ENCODE results near the gene NR3C2. TPM values are rescaled to one million over a fixed set of nuclear protein-coding genes. Genes with fewer than 3 reads are reported as not detected.

Gene NR3C2
- polyA plus RNA-seq, 1 donor from 2014 or later = 0.06 TPM

DNA sequence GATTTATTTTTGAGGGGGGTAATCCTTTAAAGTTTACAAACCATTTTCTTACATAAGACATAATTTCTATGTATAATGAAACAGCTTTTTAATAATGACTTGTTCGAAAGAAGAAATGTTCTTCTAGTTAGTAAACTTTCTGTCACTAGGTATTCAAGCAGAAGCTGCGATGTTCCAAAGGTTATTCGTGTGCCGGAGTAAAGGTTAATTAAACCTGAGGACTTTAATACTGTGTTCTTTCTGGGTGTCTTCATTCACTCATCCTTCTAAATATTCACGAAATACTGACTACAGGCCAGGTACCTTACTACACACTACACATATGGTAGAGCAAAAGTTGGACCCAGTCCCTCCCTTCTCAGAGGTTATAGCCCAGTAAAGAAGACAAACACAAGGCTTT, 96.7 kb downstream of the NR3C2 start:
- Histone ChIP-seq H3K36me3 (ENCODE audit: insufficient read depth, low read length) (no peaks in the 10 kb centered on the region), H3K79me2 (replicated peaks; ENCODE audit: insufficient read depth, low read length) (no peaks in the 10 kb centered on the region), H3K9me2 (ENCODE audit: insufficient read depth, low read length) (no peaks in the 10 kb centered on the region), H3K9ac (ENCODE audit: low read length) (no peak overlapping the region), H3K9me3 (ENCODE audit: low read length) (no peaks in the 10 kb centered on the region), H3K27ac (ENCODE audit: low read length) (no peak overlapping the region), H2AFZ (ENCODE audit: low read depth, low read length) (no peak overlapping the region), H4K20me1 (ENCODE audit: insufficient read depth) (no peaks in the 10 kb centered on the region), H3F3A (ENCODE audit: insufficient read depth, low read length, poor library complexity, severe bottlenecking) (no peaks in the 10 kb centered on the region), H3K27me3 (ENCODE audit: insufficient read depth, low read depth, low read length) (no peaks in the 10 kb centered on the region), H3K4me2 (ENCODE audit: low read length) (no peak overlapping the region), H3K4me3 (ENCODE audit: low read length) (no peak overlapping the region)
- TF ChIP-seq EZH2 (IDR thresholded peaks at IDR 0.05; ENCODE audit: borderline replicate concordance, insufficient read depth, low read length, poor library complexity, severe bottlenecking) = no peak
- TF ChIP-seq, protein P1, sequence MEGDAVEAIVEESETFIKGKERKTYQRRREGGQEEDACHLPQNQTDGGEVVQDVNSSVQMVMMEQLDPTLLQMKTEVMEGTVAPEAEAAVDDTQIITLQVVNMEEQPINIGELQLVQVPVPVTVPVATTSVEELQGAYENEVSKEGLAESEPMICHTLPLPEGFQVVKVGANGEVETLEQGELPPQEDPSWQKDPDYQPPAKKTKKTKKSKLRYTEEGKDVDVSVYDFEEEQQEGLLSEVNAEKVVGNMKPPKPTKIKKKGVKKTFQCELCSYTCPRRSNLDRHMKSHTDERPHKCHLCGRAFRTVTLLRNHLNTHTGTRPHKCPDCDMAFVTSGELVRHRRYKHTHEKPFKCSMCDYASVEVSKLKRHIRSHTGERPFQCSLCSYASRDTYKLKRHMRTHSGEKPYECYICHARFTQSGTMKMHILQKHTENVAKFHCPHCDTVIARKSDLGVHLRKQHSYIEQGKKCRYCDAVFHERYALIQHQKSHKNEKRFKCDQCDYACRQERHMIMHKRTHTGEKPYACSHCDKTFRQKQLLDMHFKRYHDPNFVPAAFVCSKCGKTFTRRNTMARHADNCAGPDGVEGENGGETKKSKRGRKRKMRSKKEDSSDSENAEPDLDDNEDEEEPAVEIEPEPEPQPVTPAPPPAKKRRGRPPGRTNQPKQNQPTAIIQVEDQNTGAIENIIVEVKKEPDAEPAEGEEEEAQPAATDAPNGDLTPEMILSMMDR (IDR thresholded peaks at IDR 0.05; ENCODE audit: poor library complexity, severe bottlenecking) = no peak

DNA sequence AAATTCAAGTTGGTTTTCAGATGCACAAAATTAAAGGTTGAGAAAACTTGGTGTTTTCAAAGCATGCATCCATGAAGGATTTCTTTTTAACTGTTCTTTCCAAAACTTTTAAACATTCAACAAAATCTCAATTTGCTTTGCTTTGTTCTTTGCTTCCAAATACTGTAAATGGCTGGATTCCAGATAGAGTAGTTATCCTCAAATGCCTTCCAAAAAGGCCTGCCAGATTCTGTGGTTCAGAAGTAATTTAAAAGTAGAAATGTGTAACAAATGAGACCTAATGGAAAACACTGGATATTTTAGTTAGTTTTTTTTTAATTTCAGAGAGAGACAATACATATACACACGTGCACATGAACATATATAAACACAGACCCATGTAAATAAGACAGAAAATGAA, 97.3 kb downstream of the NR3C2 start:
- H3K9ac ChIP-seq (ENCODE audit: low read length) = no peak overlapping the region
- H3K36me3 ChIP-seq (ENCODE audit: insufficient read depth, low read length) = no peaks in the 10 kb centered on the region
- no peaks in the 10 kb centered on the region for H3F3A ChIP-seq (ENCODE audit: insufficient read depth, low read length, poor library complexity, severe bottlenecking)
- H3K79me2 ChIP-seq (replicated peaks; ENCODE audit: insufficient read depth, low read length) = no peaks in the 10 kb centered on the region
- H4K20me1 ChIP-seq (ENCODE audit: insufficient read depth) = no peaks in the 10 kb centered on the region
- no peaks in the 10 kb centered on the region for H3K9me2 ChIP-seq (ENCODE audit: insufficient read depth, low read length)
- H3K4me3 ChIP-seq (ENCODE audit: low read length) = no peak overlapping the region
- no peak overlapping the region for H3K4me2 ChIP-seq (ENCODE audit: low read length)
- H3K27me3 ChIP-seq (ENCODE audit: insufficient read depth, low read depth, low read length) = no peaks in the 10 kb centered on the region
- no peak overlapping the region for H3K27ac ChIP-seq (ENCODE audit: low read length)
- H3K9me3 ChIP-seq (ENCODE audit: low read length) = no peaks in the 10 kb centered on the region
- H2AFZ ChIP-seq (ENCODE audit: low read depth, low read length) = no peak overlapping the region
- TF ChIP-seq MXI1 (conservative IDR thresholded peaks at IDR 0.05; ENCODE audit: poor library complexity, severe bottlenecking) (no peak), TAF1 (IDR thresholded peaks at IDR 0.05; ENCODE audit: low read depth) (no peak), EP300 (conservative IDR thresholded peaks at IDR 0.05; ENCODE audit: poor library complexity, severe bottlenecking) (no peak), RAD21 (conservative IDR thresholded peaks at IDR 0.05) (no peak), SMC3 (conservative IDR thresholded peaks at IDR 0.05; ENCODE audit: poor library complexity) (no peak)

DNA sequence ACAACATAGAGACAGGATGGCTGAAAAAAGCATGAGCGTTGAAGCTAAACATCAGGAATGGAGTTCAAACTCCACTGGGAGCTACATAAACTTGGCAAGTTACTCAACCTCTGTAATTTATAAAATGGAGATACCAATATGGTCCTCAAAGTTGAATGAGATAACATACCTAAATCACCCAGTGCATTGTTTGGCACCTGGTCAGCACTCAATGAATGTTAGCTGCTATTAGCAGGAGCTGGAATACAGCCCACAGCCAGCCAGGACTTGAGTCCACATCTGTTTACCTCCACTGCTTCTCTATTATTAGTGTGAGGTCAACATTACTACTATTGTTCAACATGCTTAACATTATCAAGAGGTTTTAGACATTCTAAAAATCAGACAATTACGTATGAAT, 97.9 kb downstream of the NR3C2 start:
- Histone ChIP-seq H3K4me2 (ENCODE audit: low read length) (no peak overlapping the region), H3K27ac (ENCODE audit: low read length) (no peak overlapping the region), H3K9me3 (ENCODE audit: low read length) (no peaks in the 10 kb centered on the region), H3K4me3 (ENCODE audit: low read length) (no peak overlapping the region), H3K79me2 (replicated peaks; ENCODE audit: insufficient read depth, low read length) (no peaks in the 10 kb centered on the region), H3F3A (ENCODE audit: insufficient read depth, low read length, poor library complexity, severe bottlenecking) (no peaks in the 10 kb centered on the region), H3K36me3 (ENCODE audit: insufficient read depth, low read length) (no peaks in the 10 kb centered on the region), H3K9ac (ENCODE audit: low read length) (no peak overlapping the region), H4K20me1 (ENCODE audit: insufficient read depth) (no peaks in the 10 kb centered on the region), H2AFZ (ENCODE audit: low read depth, low read length) (no peak overlapping the region), H3K27me3 (ENCODE audit: insufficient read depth, low read depth, low read length) (no peaks in the 10 kb centered on the region), H3K9me2 (ENCODE audit: insufficient read depth, low read length) (no peaks in the 10 kb centered on the region)
- TF ChIP-seq, protein P1 (IDR thresholded peaks at IDR 0.05; ENCODE audit: poor library complexity, severe bottlenecking) = no peak
- TF ChIP-seq MXI1 (conservative IDR thresholded peaks at IDR 0.05; ENCODE audit: poor library complexity, severe bottlenecking) (no peak), EZH2 (IDR thresholded peaks at IDR 0.05; ENCODE audit: borderline replicate concordance, insufficient read depth, low read length, poor library complexity, severe bottlenecking) (no peak)
- TF ChIP-seq, protein P2, sequence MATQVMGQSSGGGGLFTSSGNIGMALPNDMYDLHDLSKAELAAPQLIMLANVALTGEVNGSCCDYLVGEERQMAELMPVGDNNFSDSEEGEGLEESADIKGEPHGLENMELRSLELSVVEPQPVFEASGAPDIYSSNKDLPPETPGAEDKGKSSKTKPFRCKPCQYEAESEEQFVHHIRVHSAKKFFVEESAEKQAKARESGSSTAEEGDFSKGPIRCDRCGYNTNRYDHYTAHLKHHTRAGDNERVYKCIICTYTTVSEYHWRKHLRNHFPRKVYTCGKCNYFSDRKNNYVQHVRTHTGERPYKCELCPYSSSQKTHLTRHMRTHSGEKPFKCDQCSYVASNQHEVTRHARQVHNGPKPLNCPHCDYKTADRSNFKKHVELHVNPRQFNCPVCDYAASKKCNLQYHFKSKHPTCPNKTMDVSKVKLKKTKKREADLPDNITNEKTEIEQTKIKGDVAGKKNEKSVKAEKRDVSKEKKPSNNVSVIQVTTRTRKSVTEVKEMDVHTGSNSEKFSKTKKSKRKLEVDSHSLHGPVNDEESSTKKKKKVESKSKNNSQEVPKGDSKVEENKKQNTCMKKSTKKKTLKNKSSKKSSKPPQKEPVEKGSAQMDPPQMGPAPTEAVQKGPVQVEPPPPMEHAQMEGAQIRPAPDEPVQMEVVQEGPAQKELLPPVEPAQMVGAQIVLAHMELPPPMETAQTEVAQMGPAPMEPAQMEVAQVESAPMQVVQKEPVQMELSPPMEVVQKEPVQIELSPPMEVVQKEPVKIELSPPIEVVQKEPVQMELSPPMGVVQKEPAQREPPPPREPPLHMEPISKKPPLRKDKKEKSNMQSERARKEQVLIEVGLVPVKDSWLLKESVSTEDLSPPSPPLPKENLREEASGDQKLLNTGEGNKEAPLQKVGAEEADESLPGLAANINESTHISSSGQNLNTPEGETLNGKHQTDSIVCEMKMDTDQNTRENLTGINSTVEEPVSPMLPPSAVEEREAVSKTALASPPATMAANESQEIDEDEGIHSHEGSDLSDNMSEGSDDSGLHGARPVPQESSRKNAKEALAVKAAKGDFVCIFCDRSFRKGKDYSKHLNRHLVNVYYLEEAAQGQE (IDR thresholded peaks at IDR 0.05; ENCODE audit: borderline replicate concordance) = no peak

All from neural cell (in vitro differentiated cells).